CD8-positive, alpha-beta memory T cell (primary cell): ENCODE results near the gene CTIF. TPM values are rescaled to one million over a fixed set of nuclear protein-coding genes. Genes with fewer than 3 reads are reported as not detected.

Source experiments
- CTCF ChIA-PET: fragments of 350-600 bp; sonication (Branson Sonifier 250); formaldehyde crosslinking; loops from one replicate; lab custom pipeline; 2021; ENCODE audit warnings: antibody characterized with exemption; lab: Charles Lee
- POLR2A ChIA-PET: fragments of 350-600 bp; sonication (Branson Sonifier 250); formaldehyde crosslinking; loops from one replicate; lab custom pipeline; 2021; ENCODE audit warnings: antibody characterized with exemption; lab: Charles Lee
- DNase-seq, 5 donors: peaks; one replicate each; pipeline versions ENCODE4 v3.0.0 to v3.0.0-alpha.2; 2020 to 2022; ENCODE audit warnings: mixed read lengths in 1 of 5
- H3K27ac ChIP-seq: one replicate; pipeline ENCODE4 v1.7.0; 2013; ENCODE audit warnings: low read depth, mild to moderate bottlenecking, low read length, moderate library complexity
- H3K27me3 ChIP-seq: 2 replicates; pipeline ENCODE4 v1.7.0; 2013; ENCODE audit warnings: low read length, mild to moderate bottlenecking; ENCODE audit not compliant: insufficient read depth, poor library complexity, severe bottlenecking
- H3K36me3 ChIP-seq: 2 replicates; pipeline ENCODE4 v1.7.0; 2013; ENCODE audit warnings: mild to moderate bottlenecking, low read length, moderate library complexity; ENCODE audit not compliant: insufficient read depth
- H3K4me1 ChIP-seq: 2 replicates; pipeline ENCODE4 v1.7.0; 2013; ENCODE audit warnings: mild to moderate bottlenecking, low read length, moderate library complexity; ENCODE audit not compliant: insufficient read depth
- H3K4me3 ChIP-seq: 2 replicates; pipeline ENCODE4 v1.7.0; 2013; ENCODE audit warnings: mild to moderate bottlenecking, low read length
- H3K9me3 ChIP-seq: 2 replicates; pipeline ENCODE4 v1.7.0; 2013; ENCODE audit warnings: mild to moderate bottlenecking, low read length
- H3K27ac Mint-ChIP-seq, 8 donors: one replicate each; pipeline ENCODE4 v1.8.0; 2020 to 2021; ENCODE audit warnings: mixed read lengths in 8 of 8, mild to moderate bottlenecking in 6 of 8, inconsistent platforms in 3 of 8, moderate library complexity in 3 of 8
- H3K27me3 Mint-ChIP-seq, 2 donors: one replicate each; pipeline ENCODE4 v1.8.0; 2020 to 2021; ENCODE audit warnings: mixed read lengths in 2 of 2, mild to moderate bottlenecking in 1 of 2, moderate library complexity in 1 of 2
- H3K36me3 Mint-ChIP-seq, 3 donors: one replicate each; pipeline ENCODE4 v1.8.0; 2020 to 2021; ENCODE audit warnings: mixed read lengths in 3 of 3, inconsistent platforms in 1 of 3, mild to moderate bottlenecking in 1 of 3
- H3K4me1 Mint-ChIP-seq, 3 donors: one replicate each; pipeline ENCODE4 v1.8.0; 2020 to 2021; ENCODE audit warnings: mixed read lengths in 3 of 3, inconsistent platforms in 1 of 3, mild to moderate bottlenecking in 1 of 3
- H3K4me3 Mint-ChIP-seq, 7 donors: one replicate each; pipeline ENCODE4 v1.8.0; 2020 to 2021; ENCODE audit warnings: mixed read lengths in 7 of 7, mild to moderate bottlenecking in 6 of 7, moderate library complexity in 4 of 7, inconsistent platforms in 2 of 7
- H3K9me3 Mint-ChIP-seq, 5 donors: one replicate each; pipeline ENCODE4 v1.8.0; 2020 to 2022; ENCODE audit warnings: mixed read lengths in 5 of 5, mild to moderate bottlenecking in 3 of 5, moderate library complexity in 2 of 5, inconsistent platforms in 1 of 5
- polyA plus RNA-seq: library from polyadenylated mRNA; unstranded; fragments of 300-500 nt; fragmentation: Illumina TruSeq; gene quantifications from one replicate; pipeline ENCODE4 v1.2.3, GENCODE V29; 2021
- total RNA-seq, 2 experiments: library from RNA; stranded (reverse); gene quantifications; one replicate each; pipeline ENCODE4 v1.2.3, GENCODE V29; 2021

The CTIF gene
- total and polyA plus RNA-seq, 3 experiments from 2014 or later: 0.89 to 4.8 (median 4.2) TPM

DNA sequence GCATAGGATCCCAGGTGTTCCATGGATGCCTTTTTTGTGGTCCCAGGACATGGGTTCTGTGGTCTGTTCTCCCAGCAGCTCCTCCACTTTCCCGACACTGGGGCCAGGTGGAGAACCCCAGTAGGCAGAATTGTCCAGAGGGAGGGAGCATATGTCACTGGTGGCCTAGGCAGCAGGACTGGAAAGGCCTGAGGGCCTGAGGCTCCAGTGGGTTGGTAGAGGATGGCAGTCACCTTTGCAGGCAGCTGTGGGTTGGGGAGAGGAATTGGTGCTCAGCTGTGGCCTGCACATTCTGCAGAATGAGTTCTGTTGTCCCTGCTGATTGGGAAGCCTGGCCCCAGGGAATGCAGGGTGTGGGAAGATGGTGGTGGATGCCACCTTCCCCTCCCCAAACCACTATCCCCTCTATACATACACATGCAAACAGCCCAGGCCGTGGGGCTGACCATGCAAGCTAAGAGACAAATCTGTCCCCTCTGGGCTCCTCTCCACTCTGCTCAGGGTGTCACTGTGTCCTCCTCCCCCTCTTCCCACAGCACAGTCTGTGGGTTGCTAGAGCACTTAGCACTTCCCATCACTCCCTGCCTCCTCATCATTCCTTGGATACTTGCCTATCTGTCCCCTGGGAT is 11.4 kb downstream of the CTIF start:
- Mint-ChIP-seq H3K27ac (peak overlapping the region in 1 of 8 donors; percentile 27), H3K27me3 (peaks cover 4 to 5% of the 10 kb centered on the region in 2 donors), H3K4me3 (no peak overlapping the region), H3K36me3 (no peaks in the 10 kb centered on the region), H3K4me1 (no peaks in the 10 kb centered on the region), H3K9me3 (peaks cover 0 to 3% (median 0%) of the 10 kb centered on the region in 5 donors)
- H3K27ac ChIP-seq: no peak overlapping the region
- no peaks in the 10 kb centered on the region for H3K4me1 ChIP-seq
- H3K9me3 ChIP-seq: no peaks in the 10 kb centered on the region
- no peaks in the 10 kb centered on the region for H3K27me3 ChIP-seq
- DNase-seq: no peak
- no peaks in the 10 kb centered on the region for H3K36me3 ChIP-seq
- CTCF ChIA-PET: no interaction called here
- H3K4me3 ChIP-seq: no peak overlapping the region
- POLR2A ChIA-PET: no interaction called here

DNA sequence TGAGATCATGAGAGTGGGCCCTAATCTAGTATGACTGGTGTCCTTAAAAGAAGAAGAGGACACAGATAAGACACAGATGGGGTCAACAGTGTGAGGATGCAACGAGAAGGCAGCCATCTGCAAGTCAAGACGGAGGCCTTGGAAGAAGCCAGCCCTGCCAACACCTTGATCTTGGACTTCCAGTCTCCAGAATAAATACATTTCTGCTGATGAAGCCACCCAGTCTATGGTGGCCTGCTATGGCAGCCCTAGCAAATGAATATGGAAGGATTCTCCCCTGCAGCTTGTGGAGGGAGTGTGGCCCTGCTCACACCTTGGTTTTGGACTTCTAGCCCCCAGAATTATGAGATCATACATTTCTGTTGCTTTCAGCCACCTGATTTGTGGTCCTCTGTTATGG is 12.3 kb downstream of the CTIF start:
- Mint-ChIP-seq H3K27ac (no peak overlapping the region), H3K27me3 (peaks cover 3 to 5% of the 10 kb centered on the region in 2 donors), H3K36me3 (no peaks in the 10 kb centered on the region), H3K9me3 (peaks cover 0 to 3% (median 0%) of the 10 kb centered on the region in 5 donors), H3K4me1 (no peaks in the 10 kb centered on the region), H3K4me3 (no peak overlapping the region)
- Histone ChIP-seq H3K27me3 (no peaks in the 10 kb centered on the region), H3K36me3 (no peaks in the 10 kb centered on the region), H3K9me3 (no peaks in the 10 kb centered on the region), H3K4me1 (no peaks in the 10 kb centered on the region), H3K27ac (no peak overlapping the region), H3K4me3 (no peak overlapping the region)
- ChIA-PET CTCF (no interaction called here), POLR2A (no interaction called here)
- DNase-seq: no peak

DNA sequence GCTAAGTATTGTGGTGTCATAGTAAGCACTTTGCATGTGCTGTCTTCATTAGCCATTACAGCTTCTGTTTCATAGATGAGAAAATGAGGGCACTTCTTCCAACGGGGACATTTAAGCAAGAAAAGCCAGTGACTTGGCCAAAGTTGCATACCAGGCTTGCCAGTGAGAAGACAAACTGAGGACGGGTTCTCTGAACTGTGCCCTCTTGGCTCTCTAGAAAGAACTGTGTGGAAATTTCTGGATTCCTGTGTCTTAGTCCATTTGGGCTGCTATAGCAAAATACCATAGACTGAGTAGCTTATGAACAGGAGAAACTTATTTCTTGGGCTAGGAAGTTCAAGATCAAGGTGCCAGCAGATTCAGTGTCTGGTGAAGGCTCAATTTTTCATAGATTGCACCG is 13.3 kb downstream of the CTIF start:
- H3K4me1 ChIP-seq: no peaks in the 10 kb centered on the region
- H3K36me3 Mint-ChIP-seq: no peaks in the 10 kb centered on the region
- no peak overlapping the region for H3K4me3 Mint-ChIP-seq
- H3K36me3 ChIP-seq: no peaks in the 10 kb centered on the region
- no peak overlapping the region for H3K27ac ChIP-seq
- H3K27me3 Mint-ChIP-seq: peaks cover 0 to 5% of the 10 kb centered on the region in 2 donors
- H3K9me3 Mint-ChIP-seq: peaks cover 0 to 3% (median 0%) of the 10 kb centered on the region in 5 donors
- no peak for DNase-seq
- ChIA-PET CTCF (no interaction called here), POLR2A (no interaction called here)
- no peaks in the 10 kb centered on the region for H3K9me3 ChIP-seq
- H3K27ac Mint-ChIP-seq: no peak overlapping the region
- no peak overlapping the region for H3K4me3 ChIP-seq
- H3K27me3 ChIP-seq: no peaks in the 10 kb centered on the region
- H3K4me1 Mint-ChIP-seq: no peaks in the 10 kb centered on the region

- Mint-ChIP-seq H3K36me3 (no peaks in the 10 kb centered on the region), H3K27me3 (peaks cover 0 to 3% of the 10 kb centered on the region in 2 donors), H3K4me1 (no peaks in the 10 kb centered on the region), H3K27ac (no peak overlapping the region), H3K4me3 (no peak overlapping the region), H3K9me3 (peaks cover 0 to 3% (median 0%) of the 10 kb centered on the region in 5 donors)
- Histone ChIP-seq H3K4me3 (no peak overlapping the region), H3K4me1 (no peaks in the 10 kb centered on the region), H3K27me3 (no peaks in the 10 kb centered on the region), H3K9me3 (no peaks in the 10 kb centered on the region), H3K27ac (no peak overlapping the region), H3K36me3 (no peaks in the 10 kb centered on the region)
- ChIA-PET POLR2A (no interaction called here), CTCF (interaction anchor here (0.7 kb wide), 1 partner anchor 523 kb away, joined by 3 read pairs; no protein-coding TSS in a partner anchor)
- DNase-seq: no peak
These were observed 14.4 kb downstream of the CTIF start for GRCh38 chr18:48553236-48553635.

DNA sequence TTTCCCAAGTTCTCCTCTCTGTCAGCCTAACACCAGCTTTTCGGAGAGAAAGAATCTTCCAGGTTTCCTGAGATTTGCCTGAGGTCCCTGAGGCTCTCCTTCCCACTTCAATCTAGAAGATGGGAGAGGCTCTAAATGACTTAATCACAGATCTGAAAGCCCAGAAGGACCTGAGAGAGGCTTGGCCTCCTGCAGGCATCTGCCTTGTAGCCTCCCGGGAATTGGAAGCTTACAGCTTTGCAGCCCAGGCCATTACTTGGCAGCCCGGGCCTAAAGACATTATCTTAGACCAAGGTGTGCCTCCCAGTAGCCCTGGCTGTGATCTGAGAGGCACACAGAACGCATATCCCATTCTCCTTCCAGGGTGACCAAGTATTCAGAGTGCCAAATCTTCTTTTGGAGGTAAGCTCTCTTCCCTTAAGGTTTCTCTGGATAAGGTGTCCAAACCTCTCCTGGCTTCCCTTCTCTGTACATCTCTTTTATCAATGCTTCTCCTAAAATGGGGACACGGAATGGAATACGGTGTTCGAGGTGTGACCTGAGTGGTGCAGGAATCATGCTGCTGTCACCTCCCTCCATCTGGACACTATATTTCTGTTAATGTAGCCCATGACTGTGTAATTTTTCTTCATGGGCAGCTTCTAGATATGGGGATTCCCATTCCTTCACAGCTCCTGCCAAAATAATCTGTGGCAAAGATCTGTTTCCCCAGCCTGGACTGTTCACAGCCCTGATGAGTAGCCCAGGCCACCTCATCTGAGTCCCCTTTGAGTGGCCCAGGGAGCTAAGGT is 16.0 kb downstream of the CTIF start:
- Mint-ChIP-seq H3K27ac (no peak overlapping the region), H3K4me3 (peak overlapping the region in 1 of 7 donors; percentile 33), H3K36me3 (peaks cover 0 to 5% (median 0%) of the 10 kb centered on the region in 3 donors), H3K27me3 (no peaks in the 10 kb centered on the region), H3K9me3 (peaks cover 0 to 3% (median 0%) of the 10 kb centered on the region in 5 donors), H3K4me1 (no peaks in the 10 kb centered on the region)
- H3K4me3 ChIP-seq: no peak overlapping the region
- H3K27me3 ChIP-seq: no peaks in the 10 kb centered on the region
- H3K36me3 ChIP-seq: no peaks in the 10 kb centered on the region
- ChIA-PET CTCF (no interaction called here), POLR2A (no interaction called here)
- no peaks in the 10 kb centered on the region for H3K9me3 ChIP-seq
- no peak overlapping the region for H3K27ac ChIP-seq
- no peaks in the 10 kb centered on the region for H3K4me1 ChIP-seq
- DNase-seq: no peak

DNA sequence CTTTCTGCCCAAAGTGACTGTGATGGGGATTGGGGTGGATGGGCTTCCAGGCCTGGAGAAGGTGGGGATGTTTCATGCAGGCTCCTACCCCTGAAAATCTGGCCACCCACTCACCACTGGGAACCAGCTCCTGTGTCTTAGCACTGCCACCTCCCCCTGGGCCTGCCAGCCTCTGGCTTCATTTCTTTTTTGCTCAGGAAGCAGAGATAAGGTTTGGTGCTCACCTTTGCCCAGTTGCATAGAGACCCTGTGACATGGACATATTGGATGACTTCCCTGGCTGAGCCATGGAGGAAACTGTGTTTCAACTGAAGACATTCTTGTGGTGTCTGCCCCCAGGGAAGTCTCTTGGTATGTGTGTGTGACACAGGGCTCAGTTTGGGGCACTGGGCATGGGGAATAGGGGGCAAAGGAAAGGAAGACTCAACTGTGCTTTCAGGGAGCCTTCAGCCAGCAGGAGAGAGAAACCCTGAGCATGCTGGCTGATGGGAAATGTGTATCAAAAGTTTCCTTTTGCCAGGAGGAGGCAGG is 16.7 kb downstream of the CTIF start:
- no peak overlapping the region for H3K4me3 Mint-ChIP-seq
- H3K27me3 Mint-ChIP-seq: no peaks in the 10 kb centered on the region
- Histone ChIP-seq H3K27ac (no peak overlapping the region), H3K9me3 (no peaks in the 10 kb centered on the region), H3K4me1 (no peaks in the 10 kb centered on the region), H3K36me3 (no peaks in the 10 kb centered on the region), H3K4me3 (no peak overlapping the region), H3K27me3 (no peaks in the 10 kb centered on the region)
- H3K36me3 Mint-ChIP-seq: peaks cover 0 to 5% (median 0%) of the 10 kb centered on the region in 3 donors
- ChIA-PET CTCF (no interaction called here), POLR2A (no interaction called here)
- DNase-seq: no peak
- no peak overlapping the region for H3K27ac Mint-ChIP-seq
- H3K4me1 Mint-ChIP-seq: no peaks in the 10 kb centered on the region
- H3K9me3 Mint-ChIP-seq: peaks cover 0 to 3% (median 0%) of the 10 kb centered on the region in 5 donors

- peaks cover 0 to 3% of the 10 kb centered on the region in 2 donors for H3K27me3 Mint-ChIP-seq
- Histone ChIP-seq H3K4me1 (no peaks in the 10 kb centered on the region), H3K27me3 (no peaks in the 10 kb centered on the region), H3K27ac (no peak overlapping the region), H3K36me3 (no peaks in the 10 kb centered on the region), H3K9me3 (no peaks in the 10 kb centered on the region), H3K4me3 (no peak overlapping the region)
- H3K27ac Mint-ChIP-seq: peak overlapping the region in 1 of 8 donors; percentile 19
- POLR2A ChIA-PET: no interaction called here
- H3K36me3 Mint-ChIP-seq: peaks cover 0 to 5% (median 1%) of the 10 kb centered on the region in 3 donors
- H3K9me3 Mint-ChIP-seq: peaks cover 0 to 3% (median 0%) of the 10 kb centered on the region in 5 donors
- no peak for DNase-seq
- no peak overlapping the region for H3K4me3 Mint-ChIP-seq
- no peaks in the 10 kb centered on the region for H3K4me1 Mint-ChIP-seq
- CTCF ChIA-PET: no interaction called here
These were observed 18.9 kb downstream of the CTIF start for GRCh38 chr18:48557640-48558174.

DNA sequence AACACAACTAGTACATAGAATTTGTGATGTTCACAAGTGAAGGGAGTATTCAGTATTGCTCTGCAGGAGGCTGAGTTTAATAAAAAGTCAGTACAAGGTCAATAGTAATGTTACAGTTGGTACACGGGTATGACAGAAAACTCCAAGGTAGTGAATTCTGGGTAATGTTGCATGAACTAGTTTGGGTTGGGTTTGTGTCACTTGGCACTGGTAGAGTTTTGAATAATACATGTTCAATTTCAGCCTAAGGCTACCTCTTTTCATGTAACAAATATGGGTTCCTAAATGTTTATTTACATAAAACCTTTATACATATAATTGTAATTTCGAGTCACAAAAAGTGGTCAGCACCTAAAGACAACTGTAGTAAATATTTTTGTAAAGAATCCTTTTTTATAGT is 19.4 kb downstream of the CTIF start:
- no peak overlapping the region for H3K27ac Mint-ChIP-seq
- POLR2A ChIA-PET: no interaction called here
- no peaks in the 10 kb centered on the region for H3K4me1 Mint-ChIP-seq
- Histone ChIP-seq H3K4me3 (no peak overlapping the region), H3K36me3 (no peaks in the 10 kb centered on the region), H3K9me3 (no peaks in the 10 kb centered on the region), H3K27me3 (no peaks in the 10 kb centered on the region), H3K4me1 (no peaks in the 10 kb centered on the region), H3K27ac (no peak overlapping the region)
- H3K27me3 Mint-ChIP-seq: peaks cover 0 to 4% of the 10 kb centered on the region in 2 donors
- CTCF ChIA-PET: no interaction called here
- peaks cover 0 to 5% (median 1%) of the 10 kb centered on the region in 3 donors for H3K36me3 Mint-ChIP-seq
- DNase-seq: no peak
- H3K9me3 Mint-ChIP-seq: peaks cover 0 to 3% (median 0%) of the 10 kb centered on the region in 5 donors
- H3K4me3 Mint-ChIP-seq: no peak overlapping the region
